NCI-H146 treated with DMSO at 0.1 percent for 48 hours (cell line): ENCODE measurements around the gene GREM1.

ENCODE experiments used
- DNase-seq: peaks from one replicate; lab custom pipeline; 2025; ENCODE audit not compliant: unreplicated experiment; lab: John Stamatoyannopoulos, UW

Gene GREM1

GRCh38 chr15:32730677-32731654 is 13.2 kb downstream of the GREM1 start:
- DNase-seq: no peak

DNA sequence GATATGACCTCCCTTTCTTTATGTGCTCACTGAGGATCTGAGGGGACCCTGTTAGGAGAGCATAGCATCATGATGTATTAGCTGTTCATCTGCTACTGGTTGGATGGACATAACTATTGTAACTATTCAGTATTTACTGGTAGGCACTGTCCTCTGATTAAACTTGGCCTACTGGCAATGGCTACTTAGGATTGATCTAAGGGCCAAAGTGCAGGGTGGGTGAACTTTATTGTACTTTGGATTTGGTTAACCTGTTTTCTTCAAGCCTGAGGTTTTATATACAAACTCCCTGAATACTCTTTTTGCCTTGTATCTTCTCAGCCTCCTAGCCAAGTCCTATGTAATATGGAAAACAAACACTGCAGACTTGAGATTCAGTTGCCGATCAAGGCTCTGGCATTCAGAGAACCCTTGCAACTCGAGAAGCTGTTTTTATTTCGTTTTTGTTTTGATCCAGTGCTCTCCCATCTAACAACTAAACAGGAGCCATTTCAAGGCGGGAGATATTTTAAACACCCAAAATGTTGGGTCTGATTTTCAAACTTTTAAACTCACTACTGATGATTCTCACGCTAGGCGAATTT is 14.9 kb downstream of the GREM1 start:
- no peak for DNase-seq

- DNase-seq: no peak
Measured at GRCh38 chr15:32733281-32733680, 15.5 kb downstream of the GREM1 start.

GRCh38 chr15:32735989-32736700 is 18.3 kb downstream of the GREM1 start:
- DNase-seq: no peak

GRCh38 chr15:32736701-32737061 is 18.9 kb downstream of the GREM1 start:
- no peak for DNase-seq

GRCh38 chr15:32737304-32737703 is 19.5 kb downstream of the GREM1 start:
- no peak for DNase-seq

- DNase-seq: no peak
Measured at GRCh38 chr15:32738666-32739065, 20.9 kb downstream of the GREM1 start.

- no peak for DNase-seq
Measured at GRCh38 chr15:32739522-32740063, 21.8 kb downstream of the GREM1 start.

DNA sequence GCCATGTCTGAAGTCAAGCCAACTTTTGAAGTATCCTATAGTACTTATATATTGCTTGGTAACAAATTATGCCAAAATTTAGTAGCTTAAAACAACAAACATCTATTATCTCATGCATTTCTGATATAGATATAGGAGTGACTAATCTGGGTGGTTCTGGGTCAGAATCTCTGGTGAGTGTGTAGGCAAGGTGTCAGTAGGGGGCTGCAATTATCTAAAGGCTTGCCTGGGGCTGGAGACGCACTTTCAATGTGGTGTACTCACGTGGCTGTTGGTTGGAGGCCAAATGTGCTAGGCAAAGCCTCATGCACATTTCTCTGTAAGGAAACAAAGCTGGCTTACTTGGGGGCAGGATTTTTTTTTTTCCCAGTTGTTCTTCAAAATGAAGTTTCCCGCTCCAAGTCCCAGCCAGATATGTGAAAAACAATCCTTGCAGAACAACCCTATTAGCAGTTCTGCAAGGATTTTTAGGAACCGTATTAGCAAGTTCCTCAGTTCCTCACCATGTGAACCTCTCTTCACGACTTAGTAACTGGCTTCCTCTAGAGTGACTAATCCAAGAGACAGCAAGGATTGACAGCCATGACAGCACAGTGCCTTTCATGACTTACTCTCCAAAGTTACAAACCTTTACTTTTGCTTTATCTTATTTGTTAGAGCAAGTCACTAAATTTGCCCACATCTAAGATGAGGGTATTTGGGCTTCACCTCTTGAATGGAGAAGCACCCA is 25.8 kb downstream of the GREM1 start:
- DNase-seq: no peak

GRCh38 chr15:32746116-32746857 is 28.5 kb downstream of the GREM1 start:
- DNase-seq: no peak

- DNase-seq: no peak
Measured at GRCh38 chr15:32747921-32748342, 30.1 kb downstream of the GREM1 start.

DNA sequence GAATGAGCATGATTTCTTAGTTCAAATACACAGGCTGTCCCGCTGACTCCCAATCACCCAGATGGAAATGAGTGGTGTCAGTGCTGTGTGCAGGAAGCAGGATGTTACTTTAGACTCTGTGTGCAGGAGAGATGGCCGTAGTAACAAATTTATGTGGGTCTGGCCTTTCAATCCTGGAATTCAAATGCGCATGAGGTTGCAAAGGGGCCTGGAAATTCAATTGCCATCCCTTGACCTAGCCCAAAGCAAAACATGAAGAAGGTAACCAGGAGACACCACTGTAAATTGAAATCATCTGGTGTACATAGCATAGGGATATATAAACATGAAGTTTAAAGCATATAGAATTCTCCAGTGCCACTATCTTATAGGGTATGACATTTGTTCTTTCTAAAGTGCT is 33.2 kb downstream of the GREM1 start:
- DNase-seq: no peak

GRCh38 chr15:32757426-32757825 is 39.6 kb downstream of the GREM1 start:
- DNase-seq: no peak

DNA sequence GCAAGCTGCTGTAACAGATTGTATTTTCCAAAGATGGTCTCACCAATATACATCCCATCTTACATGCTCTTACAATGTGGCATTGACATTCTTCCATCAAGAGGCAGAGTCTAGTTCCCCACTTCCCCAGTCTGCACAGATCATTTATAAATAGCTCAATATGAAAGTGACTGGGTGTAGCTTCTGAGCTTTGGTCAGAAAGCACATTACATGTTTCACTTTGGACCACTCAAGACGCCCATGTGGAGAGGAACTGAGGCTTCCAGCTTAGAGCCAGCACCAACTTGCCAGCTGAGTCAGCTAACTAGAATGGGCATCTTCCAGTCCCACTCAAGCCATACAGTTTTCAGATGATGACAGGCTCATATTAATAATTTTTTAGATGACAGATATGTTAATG is 45.5 kb downstream of the GREM1 start:
- DNase-seq: no peak

DNA sequence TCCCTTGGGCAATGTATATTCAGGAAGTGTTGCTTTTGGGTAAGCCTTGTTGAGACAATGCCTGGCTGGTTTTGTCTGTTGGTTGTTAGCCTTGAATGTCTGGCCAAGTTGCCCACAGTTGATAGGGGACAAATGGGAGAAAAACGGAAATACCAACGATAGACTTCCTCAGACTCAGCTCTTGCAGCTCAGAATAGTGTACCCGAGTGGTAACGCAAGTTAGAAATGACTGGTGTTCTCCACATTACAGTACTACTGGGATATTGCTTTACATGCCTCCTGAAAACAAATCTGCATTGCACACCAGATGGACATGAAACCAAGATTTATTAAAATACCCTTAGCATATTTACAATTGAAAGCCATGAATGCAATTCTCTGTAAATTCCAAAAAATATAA is 47.4 kb downstream of the GREM1 start:
- DNase-seq: no peak

GRCh38 chr15:32766101-32766500 is 48.3 kb downstream of the GREM1 start:
- DNase-seq: no peak

- no peak for DNase-seq
Measured at GRCh38 chr15:32767236-32767635, 49.4 kb downstream of the GREM1 start.

GRCh38 chr15:32774022-32774421 is 56.2 kb downstream of the GREM1 start:
- DNase-seq: no peak

DNA sequence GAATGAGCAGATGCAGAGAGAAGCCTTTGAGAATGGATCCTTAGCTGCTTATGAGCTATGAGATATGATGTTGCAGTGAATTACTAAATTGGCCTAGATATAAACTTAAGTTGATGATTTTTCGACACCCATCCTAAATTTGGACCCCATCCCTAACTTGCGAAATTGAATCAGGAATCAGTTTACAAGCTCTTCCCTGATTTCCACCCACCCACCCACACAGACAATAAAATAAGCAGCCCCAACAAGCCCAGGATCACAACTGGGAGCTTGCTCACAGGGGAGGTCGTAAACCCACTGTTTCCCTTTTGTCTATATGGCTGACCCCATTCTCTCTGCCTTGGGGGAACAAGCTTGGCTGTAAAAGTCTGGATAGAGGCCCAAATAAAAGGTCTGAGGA is 57.3 kb downstream of the GREM1 start:
- no peak for DNase-seq
